ENCODE results near the gene PLAC8L1.
"Not testable (repeated sequence)": the region's sequence is repeated elsewhere in the genome, so short reads cannot be mapped to it uniquely, and the experiment has no call there.

The PLAC8L1 gene

GRCh38 chr5:146105477-146105876 lies at the start of gene PLAC8L1:
Gene PLAC8L1, minus strand, starts transcription at chr5:146105577. Its CDS starts 1,266 bp downstream, at chr5:146104311.
- DNase-seq (ENCODE audit: low read depth in 3 of 3) = no peak

- no peak for DNase-seq (ENCODE audit: low read depth in 3 of 3)
Measured at GRCh38 chr5:146151970-146152369, 46.6 kb upstream of the PLAC8L1 start.

GRCh38 chr5:146137967-146138403 lies 32.6 kb upstream of the PLAC8L1 start:
- DNase-seq (ENCODE audit: low read depth in 3 of 3) = no peak

GRCh38 chr5:146130440-146131045 lies 25.2 kb upstream of the PLAC8L1 start:
- DNase-seq (ENCODE audit: low read depth in 3 of 3) = no peak

- no peak for DNase-seq (ENCODE audit: low read depth in 3 of 3)
Measured at GRCh38 chr5:146126068-146126467, 20.7 kb upstream of the PLAC8L1 start.

GRCh38 chr5:146124580-146124979 lies 19.2 kb upstream of the PLAC8L1 start:
- DNase-seq (ENCODE audit: low read depth in 3 of 3) = no peak

GRCh38 chr5:146121451-146121850 lies 16.1 kb upstream of the PLAC8L1 start:
- DNase-seq (ENCODE audit: low read depth in 3 of 3) = not testable (repeated sequence)

- DNase-seq (ENCODE audit: low read depth in 3 of 3) = no peak
Measured at GRCh38 chr5:146118322-146118721, 12.9 kb upstream of the PLAC8L1 start.

GRCh38 chr5:146117216-146117615 lies 11.8 kb upstream of the PLAC8L1 start:
- DNase-seq (ENCODE audit: low read depth in 3 of 3) = not testable (repeated sequence)

- no peak for DNase-seq (ENCODE audit: low read depth in 3 of 3)
Measured at GRCh38 chr5:146116361-146116760, 11.0 kb upstream of the PLAC8L1 start.

- no peak for DNase-seq (ENCODE audit: low read depth in 3 of 3)
Measured at GRCh38 chr5:146112476-146112875, 7.1 kb upstream of the PLAC8L1 start.

- no peak for DNase-seq (ENCODE audit: low read depth in 3 of 3)
Measured at GRCh38 chr5:146111409-146111808, 6.0 kb upstream of the PLAC8L1 start.

GRCh38 chr5:146109379-146109778 lies 4.0 kb upstream of the PLAC8L1 start:
- DNase-seq (ENCODE audit: low read depth in 3 of 3) = no peak

GRCh38 chr5:146108870-146109269 lies 3.5 kb upstream of the PLAC8L1 start:
- not testable (repeated sequence) for DNase-seq (ENCODE audit: low read depth in 3 of 3)

GRCh38 chr5:146107901-146108300 lies 2.5 kb upstream of the PLAC8L1 start:
- DNase-seq (ENCODE audit: low read depth in 3 of 3) = no peak

GRCh38 chr5:146103594-146103993 lies 1.8 kb downstream of the PLAC8L1 start:
- no peak for DNase-seq (ENCODE audit: low read depth in 3 of 3)

- no peak for DNase-seq (ENCODE audit: low read depth in 3 of 3)
Measured at GRCh38 chr5:146101646-146102045, 3.7 kb downstream of the PLAC8L1 start.

GRCh38 chr5:146098047-146098446 lies 7.3 kb downstream of the PLAC8L1 start:
- DNase-seq (ENCODE audit: low read depth in 3 of 3) = no peak

GRCh38 chr5:146091881-146092280 lies 13.5 kb downstream of the PLAC8L1 start:
- no peak for DNase-seq (ENCODE audit: low read depth in 3 of 3)

GRCh38 chr5:146089287-146089686 lies 16.1 kb downstream of the PLAC8L1 start:
- DNase-seq (ENCODE audit: low read depth in 3 of 3) = no peak

- DNase-seq (ENCODE audit: low read depth in 3 of 3) = no peak
Measured at GRCh38 chr5:146088098-146088497, 17.3 kb downstream of the PLAC8L1 start.

- DNase-seq (ENCODE audit: low read depth in 3 of 3) = no peak
Measured at GRCh38 chr5:146084376-146084775, 21.0 kb downstream of the PLAC8L1 start.

GRCh38 chr5:146082798-146083197 lies 22.6 kb downstream of the PLAC8L1 start:
- no peak for DNase-seq (ENCODE audit: low read depth in 3 of 3)

GRCh38 chr5:146081556-146081955 lies 23.8 kb downstream of the PLAC8L1 start:
- no peak for DNase-seq (ENCODE audit: low read depth in 3 of 3)
